Myocyte (in vitro differentiated cells): Measurements from ENCODE around the gene TESMIN. TPM values are rescaled to one million over a fixed set of nuclear protein-coding genes. Genes with fewer than 3 reads are reported as not detected.

ENCODE experiments used
- DNase-seq: peaks from one replicate; pipeline ENCODE4 v3.0.0-alpha.2; 2012; ENCODE audit warnings: low read depth
- total RNA-seq: library from RNA; depleted of rRNA; stranded (reverse); fragments of >200 nt; gene quantifications from 2 replicates; pipeline ENCODE4 v1.2.3, GENCODE V29; 2014

The TESMIN gene
- total RNA-seq, 1 donor from 2014 or later = not detected

GRCh38 chr11:68714060-68714856 lies 37.1 kb downstream of the TESMIN start:
- peak; percentile 6 for DNase-seq

GRCh38 chr11:68711114-68711513 lies 40.2 kb downstream of the TESMIN start:
- DNase-seq = no peak

GRCh38 chr11:68710409-68710808 lies 40.9 kb downstream of the TESMIN start:
- no peak for DNase-seq

GRCh38 chr11:68709062-68709461 lies 42.3 kb downstream of the TESMIN start:
- no peak for DNase-seq

- no peak for DNase-seq
These were observed 43.8 kb downstream of the TESMIN start for GRCh38 chr11:68707527-68707926.

GRCh38 chr11:68704887-68705286 lies 46.4 kb downstream of the TESMIN start:
- no peak for DNase-seq

- no peak for DNase-seq
These were observed 52.3 kb downstream of the TESMIN start for GRCh38 chr11:68698993-68699392.

GRCh38 chr11:68695531-68695930 lies 55.8 kb downstream of the TESMIN start:
- DNase-seq = no peak

DNA sequence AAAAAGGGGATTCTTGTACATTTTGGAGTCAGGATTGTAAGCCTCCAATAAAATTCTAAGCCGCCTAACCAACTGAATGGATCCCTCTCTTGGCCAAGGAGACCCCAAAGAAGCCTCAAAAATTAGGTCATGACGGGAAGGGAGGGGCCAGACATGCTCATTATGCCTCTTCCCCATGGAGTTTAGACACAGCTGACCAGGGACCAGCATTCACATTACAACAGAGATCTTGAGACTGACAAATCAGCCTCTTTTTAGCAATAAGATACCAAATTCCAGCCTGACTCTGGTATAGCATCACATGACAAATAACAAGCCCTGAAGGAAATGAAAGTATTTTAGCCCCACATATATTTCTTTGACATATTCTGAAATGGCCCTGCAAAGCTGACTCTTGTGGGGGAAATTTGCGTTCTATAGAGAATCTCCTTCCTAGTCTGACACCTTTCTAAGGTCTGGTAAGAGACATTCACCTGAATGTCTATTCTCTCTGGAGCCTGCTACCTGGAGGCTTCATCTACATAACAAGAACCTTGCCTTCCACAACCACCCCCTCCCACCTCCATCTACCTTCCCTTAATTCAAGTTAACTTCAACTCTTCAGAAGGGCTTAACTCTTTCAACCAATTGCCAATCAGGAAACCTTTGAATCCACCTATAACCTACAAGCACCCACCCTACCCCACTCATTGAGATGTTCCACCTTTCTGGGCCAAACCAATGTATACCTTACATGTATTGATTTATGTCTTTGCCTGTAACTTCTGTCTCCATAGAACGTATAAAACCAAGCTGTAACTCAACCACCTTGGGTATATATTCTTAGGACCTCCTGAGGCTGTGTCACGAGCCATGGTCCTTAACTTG lies 56.7 kb downstream of the TESMIN start:
- DNase-seq = no peak

GRCh38 chr11:68693484-68693882 lies 57.8 kb downstream of the TESMIN start:
- no peak for DNase-seq

DNA sequence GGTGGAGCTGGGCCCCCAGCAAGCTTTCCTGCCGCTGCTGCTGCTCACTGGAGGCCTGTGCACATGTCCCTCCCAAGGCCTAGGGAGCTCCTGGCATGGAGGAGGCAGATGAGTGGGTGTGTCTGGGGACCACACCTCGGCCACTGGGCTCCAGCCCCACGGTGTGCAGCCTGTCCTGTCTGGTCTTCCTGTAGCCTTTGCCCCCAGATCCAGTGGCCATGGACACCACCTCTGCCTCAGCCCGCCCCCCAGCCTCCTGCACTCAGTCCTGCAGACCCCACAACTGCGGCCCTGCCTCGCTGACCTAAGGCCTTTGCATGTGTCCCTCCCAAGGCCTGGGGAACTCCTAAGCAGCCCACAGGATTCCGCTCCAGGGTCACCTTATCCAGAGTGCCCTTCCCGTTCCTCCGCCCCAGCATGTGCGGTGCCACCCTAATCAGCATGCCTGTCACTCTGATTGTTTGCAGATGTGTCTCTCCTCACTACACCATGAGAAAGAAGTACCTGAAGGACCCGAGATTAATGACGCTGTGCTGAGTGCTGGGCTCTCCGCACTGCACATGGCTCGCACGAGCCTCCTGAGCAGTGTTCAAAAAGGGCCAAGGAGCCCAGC lies 58.3 kb downstream of the TESMIN start:
- no peak for DNase-seq

DNA sequence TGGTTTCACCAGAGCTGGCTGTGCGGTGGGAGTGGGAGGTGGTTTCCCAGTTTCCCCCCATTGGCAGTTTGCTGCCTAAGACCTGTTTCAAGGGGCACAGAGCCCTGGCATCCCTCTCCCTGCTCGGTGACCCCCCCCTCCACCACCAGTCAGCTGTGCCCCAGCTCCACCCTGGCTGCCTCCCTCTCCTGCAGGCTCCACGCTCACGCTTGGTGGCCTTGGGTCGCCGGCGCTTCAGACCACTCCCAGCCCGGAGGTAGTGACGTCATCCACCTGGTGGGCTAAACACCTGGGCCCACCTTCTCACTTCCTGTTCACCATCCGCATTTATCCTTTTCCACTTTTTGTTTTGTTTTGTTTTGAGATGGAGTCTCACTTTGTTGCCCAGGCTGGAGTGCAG lies 59.2 kb downstream of the TESMIN start:
- DNase-seq = no peak

DNA sequence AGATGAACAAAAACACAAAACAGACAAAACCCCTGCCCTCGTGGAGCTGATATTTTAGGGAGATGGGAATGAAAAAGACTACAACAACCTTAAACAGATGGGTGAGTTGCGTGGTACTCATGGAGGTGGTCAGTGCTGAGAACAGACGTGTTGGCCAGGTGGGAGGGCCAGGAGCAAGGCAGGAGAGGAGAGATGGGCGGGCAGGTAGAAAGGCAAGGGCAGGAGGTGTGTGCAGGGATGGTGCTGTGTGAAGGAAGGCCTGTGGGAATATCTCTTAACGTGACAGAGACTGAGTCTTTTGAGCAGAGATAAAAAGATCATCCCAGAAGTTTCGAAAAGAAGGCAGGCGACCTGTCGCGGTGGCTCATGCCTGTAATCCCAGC lies 59.9 kb downstream of the TESMIN start:
- DNase-seq = no peak

- no peak for DNase-seq
These were observed 60.5 kb downstream of the TESMIN start for GRCh38 chr11:68690671-68691401.

GRCh38 chr11:68689737-68690625 lies 61.3 kb downstream of the TESMIN start:
- DNase-seq = no peak

DNA sequence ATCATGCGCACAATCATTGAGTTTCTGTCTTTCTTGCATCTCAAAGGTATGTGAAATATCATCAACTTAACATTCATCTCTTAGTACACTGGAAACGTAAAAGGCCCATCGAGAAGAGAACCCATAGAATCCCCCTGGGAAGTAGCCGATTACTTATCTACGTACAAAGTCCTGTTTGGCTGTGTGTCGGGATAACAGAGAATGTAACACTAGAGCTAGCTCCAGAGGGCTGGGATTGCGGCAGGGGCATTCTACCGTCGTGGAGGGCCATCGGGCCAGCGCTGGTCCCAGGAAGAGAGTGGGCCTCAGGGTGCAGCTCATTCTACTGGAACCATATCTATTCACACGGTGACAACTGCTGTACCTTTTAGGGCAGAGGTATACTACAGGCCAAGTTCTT lies 62.4 kb downstream of the TESMIN start:
- no peak for DNase-seq

DNA sequence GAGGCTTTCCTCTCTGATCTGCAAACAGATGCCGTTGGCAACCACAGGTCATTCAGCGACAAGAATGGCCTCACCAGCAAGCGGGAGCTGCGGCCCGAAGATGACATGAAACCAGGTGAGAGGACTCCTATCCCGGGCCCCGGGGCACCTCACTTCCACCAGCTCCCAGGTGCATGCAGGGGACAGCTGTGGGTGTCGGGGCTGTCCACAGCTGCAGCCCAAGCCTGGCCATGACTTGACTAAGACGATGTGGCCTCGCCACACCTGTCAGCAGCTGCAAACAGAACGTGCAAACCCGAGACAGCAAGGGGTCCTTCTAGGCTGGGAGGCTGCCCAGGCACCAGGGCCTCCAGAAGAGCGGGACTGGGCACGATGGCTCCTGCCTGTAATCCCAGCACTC lies 63.3 kb downstream of the TESMIN start:
- DNase-seq = no peak

DNA sequence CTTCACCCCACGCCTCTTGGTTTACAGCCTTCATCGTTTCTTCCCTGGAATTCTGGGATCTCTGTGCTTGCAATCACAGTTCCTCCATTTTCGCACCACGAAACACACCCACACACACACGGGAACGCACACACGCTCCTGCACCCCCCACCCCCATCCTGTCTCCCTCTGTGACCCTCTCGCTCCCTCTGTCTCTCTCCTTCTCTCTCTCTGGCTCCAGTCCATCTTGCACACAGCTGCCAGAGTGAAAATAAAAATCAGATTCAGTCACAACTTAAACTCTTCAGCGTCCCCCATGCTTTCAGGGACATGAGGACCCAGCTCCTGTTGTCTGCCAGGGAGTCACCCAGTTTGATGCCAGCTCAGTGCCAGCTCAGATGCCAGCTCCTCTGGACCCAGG lies 64.0 kb downstream of the TESMIN start:
- no peak for DNase-seq

DNA sequence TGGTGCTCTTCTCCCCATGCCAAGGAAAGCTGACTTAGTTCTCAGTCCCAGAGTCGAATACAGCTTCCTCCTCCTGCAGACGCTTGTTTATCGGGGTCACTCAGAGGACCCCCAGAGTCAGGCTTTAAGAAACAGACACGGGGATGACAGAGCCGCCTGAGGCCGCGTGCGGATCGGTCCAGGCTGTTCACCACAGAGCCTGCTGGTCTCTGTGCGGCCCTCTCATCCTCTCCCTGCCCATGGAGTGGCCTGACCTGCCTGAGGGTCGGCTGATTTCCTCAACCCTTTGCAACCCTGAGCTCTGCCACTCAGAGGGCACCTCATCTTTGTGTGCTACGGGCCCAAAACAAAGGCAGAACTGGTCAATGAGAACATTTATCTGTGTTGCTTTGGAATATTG lies 64.8 kb downstream of the TESMIN start:
- DNase-seq = no peak

DNA sequence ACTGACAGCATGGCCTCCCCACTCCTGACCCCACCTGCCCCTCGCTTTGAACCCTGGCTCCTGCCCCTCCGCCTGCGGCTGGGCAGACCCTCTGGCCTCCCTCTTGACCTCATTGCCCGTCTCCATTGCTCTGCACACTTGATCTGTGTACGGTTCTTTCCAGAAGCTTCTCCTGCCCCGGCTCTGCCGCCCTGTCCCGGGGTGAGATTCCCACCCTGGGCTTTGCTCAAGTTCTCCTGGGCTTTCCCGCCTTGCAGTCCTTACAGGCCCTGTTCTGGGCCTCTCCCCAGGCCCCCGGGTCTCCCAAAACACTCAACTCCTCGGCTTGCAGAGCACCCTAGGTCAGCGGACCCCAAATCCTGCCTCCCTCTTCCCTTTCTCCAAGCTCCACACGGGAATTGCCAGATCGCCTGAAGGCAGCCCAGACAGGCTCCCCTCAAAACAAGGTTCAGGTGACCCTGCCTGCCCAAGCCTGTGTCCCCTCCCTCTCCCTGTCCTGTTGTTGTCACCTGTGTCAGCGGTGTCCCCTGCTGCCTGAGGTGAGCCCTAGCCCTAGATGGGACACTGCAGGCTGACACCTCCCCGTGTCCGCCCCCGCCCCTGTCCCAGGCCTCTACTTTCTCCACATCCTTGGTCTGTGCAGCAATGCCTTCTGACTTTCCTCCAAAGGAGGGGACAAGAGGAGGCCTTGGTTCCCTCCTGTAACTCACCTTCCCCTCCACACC lies 65.5 kb downstream of the TESMIN start:
- no peak for DNase-seq
